HG02763 (cell line): ENCODE measurements around the gene SLC39A3.
"Not testable (repeated sequence)": the region's sequence is repeated elsewhere in the genome, so short reads cannot be mapped to it uniquely, and the experiment has no call there.

Source experiments
- ATAC-seq: cut with Tn5 transposase; IDR thresholded peaks from one replicate; pipeline ENCODE4 v1.9.1; 2021; ENCODE audit warnings: mild to moderate bottlenecking, moderate library complexity; ENCODE audit not compliant: unreplicated experiment

The SLC39A3 gene

GRCh38 chr19:2723747-2724146, 16.1 kb downstream of the SLC39A3 start:
- ATAC-seq, result no peak

DNA sequence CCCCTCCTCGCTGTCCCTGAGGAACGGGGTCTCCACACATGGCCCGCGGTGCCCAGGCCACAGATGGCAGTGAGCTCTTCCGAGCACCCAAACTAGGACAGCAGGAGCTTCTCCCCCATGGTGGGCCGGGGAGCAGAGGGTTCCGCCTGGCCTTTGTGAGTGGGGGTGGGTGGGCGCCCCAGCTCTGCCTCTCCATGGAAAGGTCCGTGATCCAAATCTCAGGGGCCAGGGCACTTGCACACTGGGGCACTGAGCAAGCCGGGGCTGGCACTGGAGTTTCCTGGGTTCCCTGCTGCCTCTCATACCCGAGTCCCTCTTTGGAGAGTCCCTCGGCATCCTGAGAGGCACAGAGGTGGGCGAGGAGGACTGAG, 16.5 kb downstream of the SLC39A3 start:
- no peak for ATAC-seq

GRCh38 chr19:2722541-2723344, 17.1 kb downstream of the SLC39A3 start:
- ATAC-seq, result no peak

GRCh38 chr19:2721570-2722540, 18.0 kb downstream of the SLC39A3 start:
- no peak for ATAC-seq

DNA sequence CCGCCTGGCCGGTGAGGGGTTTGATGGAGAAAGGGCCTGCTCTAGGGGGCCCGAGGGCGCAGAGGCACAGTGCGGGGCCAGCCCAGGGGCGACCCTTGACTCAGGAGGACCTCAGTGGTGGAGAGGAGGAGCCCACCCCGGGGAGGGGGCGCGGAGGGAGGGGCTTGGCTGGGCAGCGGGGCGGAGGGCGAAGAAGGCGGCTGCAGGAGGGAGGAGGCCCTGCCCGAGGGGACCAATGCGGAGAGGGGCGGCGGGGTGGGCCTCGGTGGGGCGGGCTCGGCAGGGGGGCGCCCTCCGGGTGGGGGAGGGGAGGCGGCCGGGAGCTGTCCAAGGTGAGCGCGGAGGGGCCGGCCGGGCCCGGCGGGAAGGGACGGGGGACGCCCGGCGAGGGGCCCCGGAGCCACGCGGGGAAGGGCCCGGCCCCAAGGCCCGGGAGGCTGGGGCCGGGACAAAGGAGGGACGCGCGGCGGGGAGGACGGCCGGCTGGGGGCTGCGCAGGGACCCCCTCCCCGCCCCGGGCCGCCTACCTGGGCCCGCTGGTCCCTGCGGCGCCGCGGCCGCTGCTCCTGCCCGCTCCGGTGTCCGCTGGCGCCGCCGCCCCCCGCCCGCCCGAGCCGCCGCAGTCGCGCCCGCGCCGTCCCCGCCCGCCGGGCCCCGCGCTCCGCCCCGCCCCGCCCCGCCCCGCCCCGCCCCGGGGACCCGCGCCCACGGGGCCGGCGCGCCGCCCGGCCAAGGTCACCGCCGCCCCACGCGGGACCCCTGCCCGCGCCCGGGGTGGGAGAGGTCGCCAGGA, 18.8 kb downstream of the SLC39A3 start, which contains the start of gene DIRAS1:
Gene DIRAS1 (minus strand): TSS at position 596 of the 793 bp plus-strand sequence. CDS start 3,566 bp downstream, outside the sequence.
- no peak for ATAC-seq

DNA sequence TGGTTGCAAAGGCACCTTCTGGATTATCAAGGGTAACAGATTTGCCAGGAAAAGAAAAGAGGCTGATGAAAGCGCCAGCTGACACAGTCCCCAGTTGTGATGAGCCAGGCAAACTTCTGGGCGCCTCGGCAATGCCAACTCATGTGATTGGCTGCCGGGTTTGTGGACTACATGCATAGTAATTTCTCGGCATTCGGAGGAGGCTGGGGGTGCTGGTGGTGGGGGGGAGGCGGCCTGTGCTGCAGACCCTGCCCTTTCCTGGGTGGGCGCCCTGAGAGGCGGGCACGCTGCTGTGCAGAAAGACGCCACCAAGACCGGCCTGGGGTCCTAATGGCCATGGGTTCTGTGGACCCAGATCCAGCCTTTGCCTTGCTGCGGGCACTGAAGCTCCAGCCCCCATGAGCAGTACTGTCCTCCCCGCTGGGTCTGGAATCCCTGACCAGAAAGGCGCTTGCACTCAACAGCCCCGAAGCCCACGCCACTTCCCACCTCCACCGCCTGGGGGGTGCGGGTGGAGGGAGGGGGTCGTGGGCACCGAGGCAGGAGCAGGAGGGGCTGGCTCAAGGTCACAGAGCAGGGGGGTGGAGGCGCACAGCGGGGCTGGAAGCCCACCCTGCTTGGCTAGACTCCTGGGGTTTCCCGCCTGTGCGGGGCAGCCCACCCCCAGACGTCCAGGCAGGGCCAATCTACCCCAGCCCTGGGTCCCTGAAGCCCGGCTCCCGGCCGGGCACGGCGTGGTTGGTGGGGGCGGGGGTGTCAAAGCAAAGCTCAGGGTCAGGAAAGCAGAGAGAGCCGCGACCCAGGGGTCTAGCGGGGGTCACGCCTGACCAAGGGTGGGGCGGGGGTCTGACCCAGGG, 19.7 kb downstream of the SLC39A3 start:
- ATAC-seq, result no peak

- no peak for ATAC-seq
Measured at GRCh38 chr19:2719232-2719735, 20.5 kb downstream of the SLC39A3 start.

- no peak for ATAC-seq
Measured at GRCh38 chr19:2717638-2718541, 21.9 kb downstream of the SLC39A3 start.

GRCh38 chr19:2716722-2717637, 22.8 kb downstream of the SLC39A3 start:
- ATAC-seq, result no peak

- no peak for ATAC-seq
Measured at GRCh38 chr19:2716275-2716650, 23.6 kb downstream of the SLC39A3 start.

DNA sequence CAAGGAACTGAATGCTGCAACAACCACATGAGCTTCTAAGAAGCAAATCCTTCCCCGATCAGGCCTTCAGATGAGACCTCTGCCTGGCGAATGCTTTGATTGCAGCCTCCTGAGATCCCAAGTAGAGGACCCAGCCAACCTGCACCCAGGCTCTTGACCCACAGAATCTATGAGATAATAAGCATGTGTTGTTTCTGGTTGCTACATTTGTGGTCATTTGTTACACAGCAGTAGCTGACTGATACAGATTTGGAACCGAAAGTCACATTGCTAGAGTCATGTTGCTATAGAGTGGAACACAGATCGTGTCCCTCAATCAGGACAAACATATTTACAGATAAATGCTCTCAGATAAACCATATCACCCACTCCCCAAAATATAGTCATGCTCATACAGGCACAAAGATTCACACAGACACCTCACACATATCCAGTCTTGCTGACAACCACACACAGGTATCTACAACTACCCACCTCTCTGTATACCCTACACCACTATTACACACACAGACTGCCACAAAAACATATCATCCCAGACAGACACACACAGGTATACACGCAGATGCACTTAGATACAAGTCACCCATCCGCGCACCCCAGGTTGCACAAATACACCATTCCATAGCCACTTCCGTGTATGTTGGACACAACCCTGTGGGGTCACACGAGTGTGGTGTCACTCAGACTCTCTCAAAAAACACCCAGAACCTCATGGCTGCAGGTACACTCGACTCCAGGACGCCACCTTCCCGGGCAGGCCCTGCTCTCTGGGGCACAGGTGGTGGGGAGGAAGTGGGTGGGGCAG, 24.1 kb downstream of the SLC39A3 start:
- ATAC-seq, result no peak

DNA sequence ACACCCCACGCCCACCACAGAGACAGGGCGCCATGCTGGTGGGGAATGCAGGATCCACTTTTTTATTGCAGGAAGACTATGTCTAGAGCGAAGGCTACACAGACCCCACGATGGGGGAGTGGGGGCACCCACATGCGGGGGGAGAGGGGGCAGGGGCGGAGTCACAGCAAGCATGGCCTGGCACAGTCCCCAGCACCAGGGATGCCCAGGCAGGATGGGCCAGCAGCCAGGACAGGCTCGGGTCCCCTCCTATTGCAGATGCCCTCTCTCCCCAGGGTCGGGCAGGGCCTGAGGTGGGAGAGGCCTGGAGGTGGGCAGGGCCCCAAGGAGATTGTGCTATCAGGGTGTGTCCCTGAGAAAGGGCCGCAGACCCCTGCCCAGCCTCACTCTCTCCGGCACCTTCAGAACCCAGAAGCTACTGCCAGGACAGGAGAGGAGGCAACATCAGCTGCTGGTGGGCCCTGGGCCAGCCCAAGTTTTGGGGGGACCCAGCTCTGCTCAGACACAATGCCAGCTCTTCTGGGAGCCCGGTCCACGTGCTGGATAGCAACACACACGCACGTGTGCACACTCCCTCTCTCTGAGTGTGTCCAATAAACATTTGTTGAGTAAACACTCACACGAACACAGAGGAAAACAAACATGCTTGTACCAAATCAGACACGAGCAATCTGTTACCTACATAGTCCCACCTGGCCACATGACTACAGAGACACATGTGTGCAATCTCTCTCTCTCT, 25.1 kb downstream of the SLC39A3 start:
- no peak for ATAC-seq

DNA sequence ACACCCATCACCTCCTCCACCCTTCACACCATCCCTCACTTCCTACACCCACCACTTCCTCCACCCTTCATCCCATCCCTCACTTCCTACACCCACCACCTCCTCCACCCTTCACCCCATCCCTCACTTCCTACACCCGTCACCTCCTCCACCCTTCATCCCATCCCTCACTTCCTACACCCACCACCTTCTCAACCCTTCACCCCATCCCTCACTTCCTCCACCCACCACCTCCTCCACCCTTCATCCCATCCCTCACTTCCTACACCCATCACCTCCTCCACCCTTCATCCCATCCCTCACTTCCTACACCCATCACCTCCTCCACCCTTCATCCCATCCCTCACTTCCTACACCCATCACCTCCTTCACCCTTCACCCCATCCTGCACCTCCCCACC, 25.7 kb downstream of the SLC39A3 start:
- ATAC-seq, result not testable (repeated sequence)

GRCh38 chr19:2713170-2713569, 26.6 kb downstream of the SLC39A3 start:
- ATAC-seq, result not testable (repeated sequence)

- no peak for ATAC-seq
Measured at GRCh38 chr19:2711875-2712205, 28.0 kb downstream of the SLC39A3 start.

DNA sequence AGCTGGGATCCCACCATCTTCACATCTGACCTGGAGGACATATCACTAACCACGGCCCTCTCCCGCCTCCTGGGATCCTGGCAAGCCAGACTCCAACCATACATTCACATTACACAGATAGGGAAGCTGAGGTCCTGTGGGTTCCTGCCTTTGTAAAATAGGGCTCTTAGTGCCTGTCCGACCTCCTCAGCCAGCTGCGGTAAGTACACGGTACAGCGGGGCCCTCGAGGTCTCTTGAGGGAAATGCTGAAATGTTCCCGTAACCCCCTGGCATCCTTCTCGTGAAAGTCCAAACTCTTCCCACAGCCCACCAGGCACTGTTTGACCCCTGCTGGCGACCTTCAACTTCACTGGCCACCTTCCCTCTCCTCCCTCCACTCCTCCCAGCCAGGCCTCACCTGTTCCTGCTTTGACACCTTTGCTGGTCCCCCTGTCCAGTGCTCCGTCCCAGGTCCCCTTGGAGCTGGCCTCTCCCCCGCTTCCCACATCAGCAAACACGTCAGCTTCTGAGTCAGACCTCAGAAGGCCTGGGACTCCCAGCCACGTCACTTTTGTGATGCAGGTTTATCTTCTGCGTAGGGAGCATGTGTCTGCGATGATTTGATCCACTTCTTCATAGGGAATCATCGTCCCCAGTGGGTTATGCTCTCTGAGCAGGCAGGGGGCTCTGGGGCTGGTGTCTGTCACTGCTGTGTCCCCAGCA, 28.5 kb downstream of the SLC39A3 start:
- ATAC-seq, result no peak
